M059J (cell line): Measurements from ENCODE around the gene MAGEF1. TPM values are rescaled to one million over a fixed set of nuclear protein-coding genes. Genes with fewer than 3 reads are reported as not detected.
"Not testable (repeated sequence)": the region's sequence is repeated elsewhere in the genome, so short reads cannot be mapped to it uniquely, and the experiment has no call there.

ENCODE experiments used
- DNase-seq: peaks from one replicate; pipeline ENCODE4 v3.0.0-alpha.2; 2012; ENCODE audit warnings: low read depth
- total RNA-seq: library from RNA; depleted of rRNA; stranded (reverse); fragments of >200 nt; shearing (Covaris generic); gene quantifications from 2 replicates; pipeline ENCODE4 v1.2.3, GENCODE V29; 2014

The MAGEF1 gene
- total RNA-seq, 1 experiment from 2014 or later, result 61.3 TPM

- no peak for DNase-seq
These were observed 30.8 kb upstream of the MAGEF1 start for GRCh38 chr3:184742676-184743135.

GRCh38 chr3:184741798-184742675 lies 30.2 kb upstream of the MAGEF1 start:
- no peak for DNase-seq

- no peak for DNase-seq
These were observed 29.3 kb upstream of the MAGEF1 start for GRCh38 chr3:184741259-184741556.

GRCh38 chr3:184740509-184741258 lies 28.8 kb upstream of the MAGEF1 start:
- peak; percentile 79 for DNase-seq

- DNase-seq, result no peak
These were observed 28.0 kb upstream of the MAGEF1 start for GRCh38 chr3:184739594-184740505.

- DNase-seq, result no peak
These were observed 27.1 kb upstream of the MAGEF1 start for GRCh38 chr3:184738982-184739381.

- DNase-seq, result no peak
These were observed 26.6 kb upstream of the MAGEF1 start for GRCh38 chr3:184738506-184738890.

GRCh38 chr3:184737641-184738505 lies 26.0 kb upstream of the MAGEF1 start:
- peak; percentile 86 for DNase-seq

GRCh38 chr3:184737063-184737462 lies 25.2 kb upstream of the MAGEF1 start:
- peak; percentile 16 for DNase-seq

GRCh38 chr3:184734903-184735701 lies 23.2 kb upstream of the MAGEF1 start:
- DNase-seq, result no peak

GRCh38 chr3:184733971-184734608 lies 22.2 kb upstream of the MAGEF1 start:
- no peak for DNase-seq

- DNase-seq, result no peak
These were observed 21.3 kb upstream of the MAGEF1 start for GRCh38 chr3:184733181-184733580.

GRCh38 chr3:184731786-184732537 lies 20.1 kb upstream of the MAGEF1 start:
- DNase-seq, result no peak

- DNase-seq, result no peak
These were observed 19.1 kb upstream of the MAGEF1 start for GRCh38 chr3:184730924-184731323.

- not testable (repeated sequence) for DNase-seq
These were observed 17.3 kb upstream of the MAGEF1 start for GRCh38 chr3:184729154-184729553.

- DNase-seq, result no peak
These were observed 16.2 kb upstream of the MAGEF1 start for GRCh38 chr3:184728010-184728527.

GRCh38 chr3:184727357-184728009 lies 15.6 kb upstream of the MAGEF1 start:
- DNase-seq, result peak; percentile 78

- peak; percentile 36 for DNase-seq
These were observed 14.6 kb upstream of the MAGEF1 start for GRCh38 chr3:184726497-184726896.
